GM21423 (cell line): Measurements from ENCODE around the gene MYBPH.

Experiments
- ATAC-seq: cut with Tn5 transposase; IDR thresholded peaks from one replicate; pipeline ENCODE4 v1.9.1; 2021; ENCODE audit warnings: mild to moderate bottlenecking, moderate library complexity; ENCODE audit not compliant: unreplicated experiment

MYBPH gene

DNA sequence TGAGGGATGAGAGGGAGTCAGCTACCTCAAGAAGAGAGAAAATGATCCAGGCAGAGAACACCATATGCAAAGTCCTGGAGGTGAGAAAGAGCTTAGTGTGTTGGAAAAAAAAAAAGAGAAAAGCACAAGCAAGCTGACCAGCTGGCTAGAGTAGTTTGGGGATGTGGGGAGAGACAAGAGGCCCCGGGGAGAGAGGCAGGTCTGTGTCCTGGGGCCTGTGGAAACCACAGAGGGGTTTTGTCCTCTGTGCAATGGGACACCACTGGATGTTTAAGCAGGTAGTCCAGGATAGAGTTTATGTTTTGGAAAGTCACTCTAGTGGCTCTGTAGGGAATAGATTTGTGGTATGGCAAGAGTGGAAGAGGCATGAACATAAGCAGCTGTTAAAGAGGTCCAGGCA, 25.3 kb upstream of the MYBPH start:
- no peak for ATAC-seq

DNA sequence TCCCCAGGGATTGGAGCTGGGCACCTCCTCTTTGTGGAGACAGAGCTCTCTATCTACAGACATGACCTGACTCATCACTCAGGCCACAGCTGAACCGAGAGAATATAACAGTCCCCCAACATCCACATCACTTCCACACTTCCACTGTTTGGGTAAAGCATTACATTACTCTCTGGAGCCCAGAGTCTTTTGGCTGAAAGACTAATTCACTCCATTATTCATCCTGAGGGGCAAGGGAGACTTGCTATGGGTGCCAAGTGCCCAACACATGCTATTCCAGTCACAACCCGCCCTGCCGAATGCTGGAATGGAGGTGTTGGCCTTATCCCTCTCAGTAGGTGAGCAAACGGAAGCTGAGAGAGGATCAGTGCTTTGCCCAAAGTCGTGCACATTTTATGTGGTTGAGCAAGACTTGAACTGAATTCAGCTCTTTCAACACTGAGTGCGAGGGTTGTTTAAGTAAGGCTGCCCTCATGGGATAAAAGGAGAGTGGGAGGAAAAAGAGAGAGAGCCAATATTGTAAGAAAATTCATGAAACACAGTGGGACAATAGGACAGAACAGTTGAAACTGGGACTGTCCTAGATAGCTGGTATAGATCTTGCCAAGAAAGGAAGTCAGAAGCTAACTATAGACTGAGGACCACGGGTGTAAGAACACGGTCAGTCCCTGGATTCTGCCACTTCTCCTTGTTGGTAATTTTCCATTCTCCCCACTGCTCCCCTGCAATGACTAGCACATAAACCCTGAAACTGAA, 24.4 kb upstream of the MYBPH start:
- no peak for ATAC-seq

DNA sequence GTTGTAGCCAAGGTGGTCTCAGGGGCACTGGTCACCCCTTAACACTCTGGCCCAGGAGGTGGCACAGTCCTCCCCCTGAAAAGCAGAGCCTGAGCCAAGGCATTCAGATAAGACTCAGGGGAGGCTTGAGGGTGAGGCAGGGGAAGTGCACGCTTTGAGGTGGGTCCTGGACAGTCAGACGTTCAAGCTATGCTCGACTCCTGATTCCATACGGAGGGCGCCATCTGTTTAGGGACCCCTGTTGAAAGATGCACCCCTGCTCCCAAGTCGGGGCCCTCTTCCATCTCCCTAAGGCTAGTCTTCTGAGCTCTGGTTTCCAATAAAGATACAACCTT, 23.8 kb upstream of the MYBPH start:
- ATAC-seq: no peak

DNA sequence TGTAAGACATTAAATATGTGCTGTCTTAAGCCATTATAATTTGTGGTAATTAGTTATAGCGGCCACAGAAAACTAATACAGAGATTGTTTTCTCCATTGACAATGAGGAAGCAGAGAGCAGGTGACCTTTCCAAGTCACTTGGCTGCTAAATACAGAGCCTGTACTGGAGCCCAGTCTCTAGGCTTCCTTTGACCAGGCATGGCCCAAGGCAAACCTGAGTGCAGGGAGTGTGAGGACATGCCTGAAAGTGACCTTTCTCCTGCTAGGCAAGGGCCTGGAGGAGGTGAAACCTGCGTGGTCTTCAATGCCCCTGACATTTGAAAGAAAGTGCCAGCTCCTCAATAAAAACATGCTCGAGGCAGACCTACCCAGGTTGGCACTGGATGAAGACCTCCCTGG, 23.4 kb upstream of the MYBPH start:
- ATAC-seq: no peak

DNA sequence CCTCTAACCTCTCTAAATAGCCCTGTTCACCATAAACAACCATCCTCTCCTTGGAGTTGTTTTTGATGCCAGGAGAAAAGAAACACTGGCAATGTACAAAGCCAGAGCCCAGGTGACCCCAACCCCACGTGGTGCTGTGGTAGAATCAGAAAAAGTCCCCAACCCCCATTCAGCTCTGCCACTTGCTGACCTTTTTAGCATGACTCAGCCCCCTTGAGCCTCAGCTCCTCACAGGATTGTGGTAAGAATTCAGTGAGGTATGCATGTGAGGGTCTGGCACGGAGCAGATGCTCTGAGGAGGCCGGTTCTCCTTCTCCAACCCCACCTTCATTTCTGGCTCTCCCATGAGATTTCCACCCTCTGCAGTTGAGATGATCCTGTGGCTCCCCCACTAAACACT, 22.0 kb upstream of the MYBPH start:
- ATAC-seq: no peak

DNA sequence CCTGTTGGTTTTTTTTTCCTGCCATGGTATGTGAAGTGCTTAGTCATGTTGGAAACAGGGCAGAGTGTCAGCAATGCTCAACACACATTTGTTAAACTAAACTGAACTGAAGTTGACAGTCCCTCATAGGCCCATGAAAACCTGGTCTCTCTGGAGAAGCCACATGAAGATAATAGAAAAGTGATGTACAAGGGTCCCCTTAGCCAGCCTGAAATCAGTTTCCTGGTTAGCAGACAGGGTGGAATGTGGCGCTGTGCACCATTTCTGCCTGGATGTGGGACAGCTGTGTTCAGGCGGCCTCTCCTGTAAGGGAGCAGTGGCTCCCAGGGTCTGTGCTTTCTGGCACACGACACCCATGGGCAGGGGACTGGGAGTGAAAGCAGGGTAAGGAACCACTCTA, 20.7 kb upstream of the MYBPH start:
- ATAC-seq: no peak

DNA sequence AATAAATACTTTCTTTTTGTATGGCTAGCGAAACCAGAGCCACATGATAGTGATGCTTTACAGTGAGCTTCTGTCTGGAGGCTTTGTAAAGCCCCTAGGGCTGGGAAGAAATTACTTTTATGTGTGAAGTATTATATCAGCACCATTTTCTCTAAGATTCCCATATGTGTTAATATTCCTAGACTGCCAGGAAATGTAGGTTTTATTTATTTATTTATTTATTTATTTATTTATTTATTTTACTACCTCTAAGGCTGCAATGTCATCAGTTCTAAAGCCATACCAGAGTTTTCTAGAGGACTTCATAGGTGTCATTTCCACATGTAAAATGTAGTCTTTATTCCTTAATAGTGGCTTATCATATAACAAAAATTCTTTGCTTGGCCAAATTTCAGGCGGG, 15.3 kb upstream of the MYBPH start:
- no peak for ATAC-seq

DNA sequence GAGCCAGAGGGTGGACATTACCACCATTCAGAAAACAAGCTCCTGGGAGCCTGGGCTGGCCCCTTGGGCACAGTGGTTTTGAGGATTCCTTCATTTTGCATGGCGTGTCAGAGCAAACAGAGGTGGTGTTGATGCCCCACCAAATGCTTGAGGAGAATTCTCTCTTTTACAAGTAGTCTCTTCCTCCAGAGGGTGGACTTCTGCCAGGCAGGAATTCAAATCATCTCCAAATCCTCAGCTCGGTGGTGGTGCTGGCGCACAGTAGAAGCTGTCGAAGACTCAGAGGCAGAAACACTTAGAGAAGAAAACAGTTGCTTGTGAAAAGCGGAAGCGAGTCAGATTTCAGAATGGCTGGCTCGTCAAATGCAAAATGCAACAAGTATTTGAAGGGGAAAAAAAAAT, 14.3 kb upstream of the MYBPH start:
- ATAC-seq: no peak

DNA sequence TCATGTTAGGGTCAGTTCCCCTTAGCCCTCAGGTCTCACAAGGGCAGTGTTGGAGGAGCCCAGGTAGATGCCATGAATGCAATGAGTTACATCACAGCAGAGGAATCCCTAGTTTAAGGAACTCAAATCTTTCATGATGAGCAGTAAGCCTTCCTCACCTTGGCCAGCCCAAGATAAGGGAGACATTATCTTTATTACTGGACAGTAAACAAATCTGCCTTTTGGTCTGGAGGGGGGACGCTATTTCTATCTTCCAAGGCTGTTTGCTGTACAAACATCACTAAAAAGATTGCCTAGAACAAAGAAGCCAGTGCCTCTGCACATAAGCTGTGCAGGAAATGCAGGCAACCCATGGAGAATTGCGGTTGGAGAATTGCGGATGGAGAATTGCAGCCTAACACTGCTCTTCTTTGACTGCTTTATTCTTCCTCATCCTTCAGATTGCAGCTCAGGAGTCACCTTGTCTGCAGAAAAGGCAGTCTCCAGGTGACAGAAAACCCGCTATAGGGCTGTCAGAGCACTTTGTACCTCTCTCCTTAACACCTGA, 13.1 kb upstream of the MYBPH start:
- no peak for ATAC-seq

DNA sequence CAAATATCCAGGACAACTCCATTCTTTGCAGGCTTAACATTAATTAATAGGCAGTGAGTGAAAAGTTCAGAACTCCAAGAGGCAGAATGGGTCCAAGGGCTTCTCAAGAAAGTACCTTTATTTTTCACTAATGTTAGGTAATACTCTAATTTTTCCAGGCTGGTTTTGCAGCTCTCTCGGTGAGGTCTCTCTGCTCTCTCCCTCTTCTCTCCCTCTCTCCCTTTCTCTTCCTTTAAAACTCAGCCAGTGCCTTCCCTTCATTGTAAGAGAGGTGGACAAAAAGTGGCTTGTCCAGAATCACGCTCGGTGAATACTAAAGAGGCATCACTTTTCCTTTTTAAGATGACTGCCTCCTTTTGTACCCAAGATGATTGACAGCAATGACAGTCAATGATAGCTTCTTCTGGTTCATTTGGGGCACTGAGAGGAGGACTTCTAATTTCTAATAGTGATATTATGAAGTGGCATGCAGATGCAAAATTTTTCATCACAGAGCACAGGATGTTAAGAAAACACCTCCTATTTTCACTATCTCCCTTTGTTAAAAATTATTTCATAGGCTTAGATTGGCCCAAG, 12.2 kb upstream of the MYBPH start:
- no peak for ATAC-seq

DNA sequence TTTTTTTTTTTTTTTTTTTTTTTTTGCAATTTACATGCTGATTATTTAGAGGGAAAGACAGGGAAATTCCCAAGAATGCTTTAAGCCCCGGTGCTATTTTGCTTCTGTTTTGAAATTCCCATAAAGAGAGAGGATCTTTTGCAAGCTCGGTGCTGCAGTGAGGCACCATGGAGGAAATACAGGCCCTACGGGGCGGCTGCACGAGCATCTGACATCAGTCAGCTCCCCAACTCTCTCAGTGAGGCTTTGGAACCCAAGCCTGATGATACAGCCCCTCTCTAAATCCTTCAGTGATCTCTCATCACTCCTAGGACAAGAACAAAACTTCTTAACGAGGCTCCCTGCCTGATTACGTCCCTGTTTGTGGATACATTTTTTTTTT, 11.7 kb upstream of the MYBPH start:
- no peak for ATAC-seq

DNA sequence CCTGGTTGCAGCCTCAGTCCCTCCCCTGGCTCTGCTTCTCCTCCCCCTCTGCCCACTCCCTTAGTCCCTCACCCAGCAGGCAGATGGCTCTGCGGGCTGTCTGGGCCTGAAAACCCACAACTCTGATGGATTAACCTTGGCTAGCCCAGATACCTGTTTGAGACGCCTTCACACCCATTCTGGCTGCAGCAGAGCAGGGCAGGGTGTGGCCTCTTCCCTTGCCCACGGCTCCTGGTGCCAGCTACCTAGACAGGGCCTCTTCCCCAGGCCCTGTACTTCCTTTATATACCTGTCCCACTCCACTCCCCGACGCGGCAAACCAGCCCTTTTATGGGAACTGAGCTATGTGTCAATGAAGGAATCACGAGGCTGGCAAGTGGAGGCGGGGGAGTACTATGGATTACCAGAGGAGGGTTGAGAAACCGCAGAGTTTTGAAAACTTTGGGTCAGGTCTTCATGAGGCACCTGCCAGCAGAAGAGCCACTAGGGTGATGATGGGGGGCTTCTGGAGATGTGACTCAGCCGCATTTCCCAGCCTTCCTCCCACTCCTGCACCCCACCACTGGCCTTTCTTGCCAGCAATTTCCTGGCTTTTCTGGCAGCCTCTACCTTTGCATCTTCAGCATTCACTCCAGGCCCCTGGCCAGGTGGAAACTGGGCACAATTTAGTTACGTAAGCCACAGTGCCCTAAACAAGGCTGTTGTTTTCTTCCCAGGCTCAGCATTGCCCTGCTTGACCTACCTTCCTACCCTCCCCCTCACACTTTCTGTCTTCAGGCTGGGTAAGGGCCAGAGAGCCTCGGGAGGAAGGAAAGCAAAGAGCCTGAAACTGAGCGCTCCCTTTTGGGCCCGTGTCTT, 11.0 kb upstream of the MYBPH start, which contains the start of gene CHI3L1:
TSS of gene CHI3L1 (minus strand) at position 259 of the 858 bp plus-strand sequence. CDS start at position 178, 81 bp downstream.
- no peak for ATAC-seq

DNA sequence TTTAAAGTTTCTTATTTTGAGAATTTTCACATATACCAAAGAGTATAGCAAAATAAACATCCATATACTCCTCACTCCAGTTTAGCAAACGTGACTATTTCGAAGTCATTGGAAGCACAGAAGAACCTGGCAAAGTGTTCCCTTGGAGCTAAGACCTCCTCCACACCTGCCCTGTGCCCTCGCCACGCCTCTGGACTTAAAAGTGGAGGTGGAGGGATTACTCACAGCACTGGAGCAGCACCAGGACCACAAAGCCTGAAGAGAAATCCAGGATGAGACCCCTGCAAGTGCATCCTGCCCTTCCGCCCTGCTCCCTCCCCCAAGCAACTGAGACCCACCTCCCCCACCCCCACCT, 10.4 kb upstream of the MYBPH start:
- no peak for ATAC-seq

DNA sequence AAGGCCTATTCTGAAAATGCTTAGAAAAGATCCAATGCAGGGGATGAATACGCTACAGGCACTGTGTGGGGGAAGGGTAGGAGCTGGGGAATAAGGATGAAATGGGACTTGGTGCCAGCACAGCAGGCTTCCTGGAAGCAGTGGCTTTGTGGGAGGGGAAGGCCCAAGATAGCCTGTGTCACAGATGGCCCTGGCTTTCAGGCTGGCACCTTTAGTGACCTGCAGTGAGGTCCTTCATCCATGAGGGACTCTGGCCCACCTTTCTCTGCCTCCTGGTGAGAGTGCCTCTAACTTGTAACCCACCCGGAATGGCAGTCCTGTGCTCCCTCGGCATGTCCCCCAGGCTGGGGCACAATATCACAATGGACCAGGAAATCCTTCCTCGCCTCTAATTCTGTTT, 10.0 kb upstream of the MYBPH start:
- no peak for ATAC-seq

DNA sequence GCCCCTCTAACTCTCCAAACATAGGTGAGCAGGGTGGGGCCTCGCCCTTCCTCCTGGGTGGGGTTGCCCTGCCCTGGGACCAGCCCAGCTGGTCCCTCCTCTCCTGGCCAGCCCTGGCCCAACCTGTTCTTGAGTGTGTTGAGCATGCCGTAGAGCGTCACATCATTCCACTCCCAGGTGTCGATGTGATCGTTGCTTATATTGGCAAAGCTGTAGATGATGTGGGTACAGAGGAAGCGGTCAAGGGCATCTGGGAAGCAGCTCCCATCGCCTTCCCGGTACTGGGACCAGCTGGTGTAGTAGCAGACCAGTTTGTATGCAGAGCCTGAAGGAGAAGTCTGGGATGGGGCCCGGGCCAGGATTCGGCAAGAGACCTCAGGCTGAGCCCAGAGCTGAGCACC, 9.4 kb upstream of the MYBPH start:
- no peak for ATAC-seq

DNA sequence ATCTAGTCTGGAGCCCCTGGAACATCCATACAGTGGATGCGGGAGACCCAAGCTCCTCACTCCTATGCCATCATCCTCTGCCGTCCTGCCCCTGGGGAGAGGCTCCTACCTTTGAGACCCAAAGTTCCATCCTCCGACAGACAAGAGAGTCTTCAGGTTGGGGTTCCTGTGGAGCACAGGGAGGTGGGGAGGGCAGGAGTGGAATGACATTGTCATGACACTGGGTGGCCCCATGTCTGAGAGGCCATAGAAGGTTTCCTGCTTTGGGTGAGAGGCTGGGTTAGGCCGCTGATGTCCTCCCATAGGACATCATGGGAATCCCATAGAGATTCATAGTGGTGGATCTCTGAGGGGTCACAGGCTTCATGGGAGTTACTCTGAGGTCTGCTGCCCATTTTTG, 8.8 kb upstream of the MYBPH start:
- ATAC-seq: no peak

DNA sequence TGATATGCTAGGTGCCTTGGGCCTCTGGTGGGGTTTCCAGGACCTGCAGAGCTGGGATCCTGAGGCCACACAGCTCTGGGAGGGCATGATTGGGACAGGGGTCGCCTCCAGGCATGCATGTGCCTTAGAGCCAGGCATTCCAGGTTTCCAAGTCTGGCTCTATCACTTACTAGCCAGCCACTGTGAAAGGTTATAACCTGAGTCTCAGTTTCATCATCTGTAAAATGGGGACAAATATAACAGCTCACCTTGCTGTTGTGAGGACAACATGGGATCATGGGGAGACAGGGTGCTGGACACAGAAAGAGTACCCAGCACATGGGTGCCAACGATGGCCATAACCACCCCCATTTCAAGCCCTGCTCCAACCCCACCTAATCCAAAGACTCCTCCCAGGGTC, 8.2 kb upstream of the MYBPH start:
- ATAC-seq: no peak

DNA sequence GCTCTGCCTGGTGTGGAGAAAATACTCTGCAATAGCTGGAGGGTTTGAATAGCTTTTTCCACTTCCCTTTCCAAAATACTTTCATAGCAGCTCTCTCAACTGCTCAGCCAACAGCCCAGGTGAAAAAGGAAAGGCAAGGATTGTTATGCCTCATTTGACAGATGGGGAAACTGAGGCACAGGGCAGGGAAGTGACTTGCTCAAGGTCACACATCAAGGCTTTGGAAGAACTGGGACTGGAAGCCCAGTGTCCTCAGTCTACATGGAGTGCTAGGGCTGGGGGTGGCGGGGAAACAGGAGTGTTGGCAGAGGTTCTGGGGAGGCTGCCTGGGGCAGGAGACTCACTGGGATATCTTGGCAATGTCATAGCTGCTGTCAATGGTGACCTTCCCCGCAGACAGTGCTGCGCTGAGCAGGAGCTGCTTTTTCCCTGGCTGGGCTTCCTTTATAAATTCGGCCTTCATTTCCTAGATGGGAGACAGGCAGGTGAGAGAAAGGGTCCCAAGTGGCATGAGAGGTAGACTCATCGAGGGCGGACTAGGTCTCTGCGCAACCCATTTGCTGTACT, 6.8 kb upstream of the MYBPH start:
- no peak for ATAC-seq

DNA sequence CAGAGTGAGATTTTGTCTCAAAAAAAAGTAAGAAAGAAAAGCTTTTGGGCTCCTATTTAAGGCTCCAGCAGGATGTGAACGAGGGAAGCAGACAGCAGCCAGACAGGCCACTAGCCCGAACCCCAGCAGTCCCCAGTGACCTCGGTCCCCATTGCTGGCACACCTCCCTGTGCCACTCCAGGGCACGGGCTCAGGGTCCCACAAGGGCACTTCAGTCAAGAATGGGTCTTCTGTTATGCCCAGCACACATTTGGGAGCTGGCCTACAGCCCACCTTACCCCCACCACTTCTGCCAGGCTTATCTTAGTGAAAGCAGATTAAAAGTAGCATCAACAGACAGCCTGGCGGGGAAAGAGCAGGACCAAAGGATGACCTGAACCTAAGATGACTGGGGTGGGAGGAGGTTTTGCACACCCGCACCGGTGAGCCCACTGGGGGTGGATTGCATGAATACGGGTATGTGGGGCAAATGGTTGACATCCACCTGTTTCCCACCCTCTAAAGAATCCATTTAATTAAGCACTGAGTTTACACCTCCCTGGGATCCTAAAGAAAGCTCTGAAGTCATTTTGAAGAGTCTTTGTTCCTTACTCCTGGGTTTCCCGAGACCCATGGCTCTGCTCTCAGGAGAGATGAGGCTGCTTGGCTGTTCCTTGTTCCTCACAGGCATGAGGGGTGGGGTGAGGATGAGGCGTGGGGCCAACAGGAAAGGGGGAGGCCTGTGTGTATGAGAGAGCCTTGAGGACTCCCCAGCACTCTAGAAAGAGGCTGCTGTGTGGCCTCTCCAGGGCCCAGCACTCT, 6.2 kb upstream of the MYBPH start:
- no peak for ATAC-seq

DNA sequence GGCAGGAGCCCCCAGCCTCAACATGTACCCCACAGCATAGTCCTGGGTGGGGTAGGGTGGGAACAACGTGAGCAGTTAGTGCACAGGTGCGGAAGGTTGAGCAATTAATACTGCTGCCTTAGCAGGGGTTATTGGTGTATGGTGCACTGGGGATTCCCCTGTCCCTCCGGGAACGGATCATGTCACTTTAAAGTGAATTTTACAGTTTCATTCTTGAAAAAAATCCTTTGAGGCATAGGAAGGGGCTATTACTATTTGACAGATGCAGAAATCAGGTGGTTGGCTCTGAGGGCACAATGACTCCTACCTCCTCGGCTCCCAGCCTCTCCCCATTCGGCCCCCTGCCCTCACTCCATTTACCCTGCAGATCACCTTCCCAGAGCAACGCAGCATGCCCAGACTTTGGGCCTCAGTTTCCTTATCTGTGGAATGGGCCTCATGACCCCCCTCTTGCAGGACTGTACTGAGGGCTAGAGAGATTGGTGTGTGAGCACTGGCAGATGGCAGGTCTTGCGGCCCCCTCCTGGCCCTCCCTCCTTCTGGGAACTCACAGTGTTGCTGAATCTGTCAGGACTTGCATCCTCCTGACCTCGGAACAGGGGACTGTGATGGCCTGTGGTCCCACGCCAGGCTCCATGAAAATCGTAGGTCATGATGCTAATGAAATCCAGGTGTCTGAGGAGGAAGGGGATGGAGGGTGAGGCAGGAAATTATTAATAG, 5.1 kb upstream of the MYBPH start:
- no peak for ATAC-seq
